ENCODE measurements around the gene TMEM144. TPM values are rescaled to one million over a fixed set of nuclear protein-coding genes. Genes with fewer than 3 reads are reported as not detected.

TMEM144 gene
- total RNA-seq, 1 experiment from 2014 or later, result 3.9 TPM

- Histone ChIP-seq H3K27me3 (no peaks in the 10 kb centered on the region), H3K9me3 (no peaks in the 10 kb centered on the region; the same call in 1 of the 2 replicates), H3K4me3 (no peak overlapping the region), H3K36me3 (no peaks in the 10 kb centered on the region)
- DNase-seq, result no peak
Observed at GRCh38 chr4:158304694-158305093, 94.4 kb downstream of the TMEM144 start.

Other genes starting within 250 kb of the TMEM144 start
- gene GASK1B, start 37.5 kb upstream of the TMEM144 start, total RNA-seq (2014; rRNA removed; shearing (Covaris generic); ENCODE audit: low replicate concordance), result 2.0 and 4.1 TPM in 2 replicates

Data from MG63 (cell line).